AG10803 (cell line): ENCODE data around the gene DCAKD.

Experiments used
- DNase-seq: peaks from one replicate; pipeline ENCODE4 v3.0.0; 2010; ENCODE audit warnings: low read depth
- H3K4me3 ChIP-seq: 2 replicates; pipeline ENCODE4 v1.5.1; 2011; ENCODE audit warnings: mild to moderate bottlenecking, low read length, control low read depth
- CTCF ChIP-seq: conservative IDR thresholded peaks from 2 replicates; pipeline ENCODE4 v1.5.1; 2011; ENCODE audit warnings: mild to moderate bottlenecking, low read length, control low read depth, inconsistent platforms

The DCAKD gene

DNA sequence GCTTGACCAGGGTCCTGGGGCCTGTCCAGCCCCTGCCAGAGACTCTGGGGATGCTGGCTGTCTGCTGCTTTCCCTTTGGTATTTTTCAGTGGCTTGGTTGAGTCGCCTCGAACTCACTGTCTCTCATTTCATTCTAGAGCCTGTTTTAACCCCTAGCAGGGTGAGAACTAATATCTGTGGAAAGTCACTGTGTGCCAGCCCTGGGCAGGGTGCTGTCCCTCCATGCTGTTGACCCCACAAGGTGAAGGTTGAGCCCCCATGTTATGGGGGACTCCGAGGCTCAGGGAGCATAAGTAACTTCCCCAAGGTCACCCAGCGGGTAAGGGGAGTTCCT lies 33.0 kb downstream of the DCAKD start:
- DNase-seq: no peak
- H3K4me3 ChIP-seq: peak overlapping the region; percentile 60
- no peak for TF ChIP-seq CTCF

DNA sequence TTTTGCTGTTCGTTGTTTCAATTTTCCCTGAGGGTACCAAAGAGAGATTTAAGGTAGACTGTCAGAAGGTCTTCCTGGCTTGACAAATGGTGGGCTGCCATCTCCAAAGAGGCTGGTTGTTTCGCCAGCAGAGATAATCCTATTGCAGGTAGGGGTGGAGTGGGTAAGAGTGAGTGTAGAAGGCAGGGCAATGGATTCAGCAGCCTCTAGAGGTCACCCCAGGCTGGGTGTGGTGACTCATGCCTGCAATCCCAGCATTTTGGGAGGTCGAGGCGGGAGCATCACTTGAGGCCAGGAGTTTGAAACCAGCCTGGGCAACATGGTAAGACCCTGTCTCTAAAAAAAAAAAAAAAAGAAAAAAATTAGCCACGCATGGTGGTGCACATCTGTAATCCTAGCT lies 34.6 kb downstream of the DCAKD start:
- DNase-seq: peak; percentile 19
- peak; percentile 39 for TF ChIP-seq CTCF
- H3K4me3 ChIP-seq: no peak overlapping the region

- DNase-seq: no peak
- TF ChIP-seq CTCF: no peak
- H3K4me3 ChIP-seq: no peak overlapping the region
Measured at GRCh38 chr17:45016237-45016636, 35.2 kb downstream of the DCAKD start.

DNA sequence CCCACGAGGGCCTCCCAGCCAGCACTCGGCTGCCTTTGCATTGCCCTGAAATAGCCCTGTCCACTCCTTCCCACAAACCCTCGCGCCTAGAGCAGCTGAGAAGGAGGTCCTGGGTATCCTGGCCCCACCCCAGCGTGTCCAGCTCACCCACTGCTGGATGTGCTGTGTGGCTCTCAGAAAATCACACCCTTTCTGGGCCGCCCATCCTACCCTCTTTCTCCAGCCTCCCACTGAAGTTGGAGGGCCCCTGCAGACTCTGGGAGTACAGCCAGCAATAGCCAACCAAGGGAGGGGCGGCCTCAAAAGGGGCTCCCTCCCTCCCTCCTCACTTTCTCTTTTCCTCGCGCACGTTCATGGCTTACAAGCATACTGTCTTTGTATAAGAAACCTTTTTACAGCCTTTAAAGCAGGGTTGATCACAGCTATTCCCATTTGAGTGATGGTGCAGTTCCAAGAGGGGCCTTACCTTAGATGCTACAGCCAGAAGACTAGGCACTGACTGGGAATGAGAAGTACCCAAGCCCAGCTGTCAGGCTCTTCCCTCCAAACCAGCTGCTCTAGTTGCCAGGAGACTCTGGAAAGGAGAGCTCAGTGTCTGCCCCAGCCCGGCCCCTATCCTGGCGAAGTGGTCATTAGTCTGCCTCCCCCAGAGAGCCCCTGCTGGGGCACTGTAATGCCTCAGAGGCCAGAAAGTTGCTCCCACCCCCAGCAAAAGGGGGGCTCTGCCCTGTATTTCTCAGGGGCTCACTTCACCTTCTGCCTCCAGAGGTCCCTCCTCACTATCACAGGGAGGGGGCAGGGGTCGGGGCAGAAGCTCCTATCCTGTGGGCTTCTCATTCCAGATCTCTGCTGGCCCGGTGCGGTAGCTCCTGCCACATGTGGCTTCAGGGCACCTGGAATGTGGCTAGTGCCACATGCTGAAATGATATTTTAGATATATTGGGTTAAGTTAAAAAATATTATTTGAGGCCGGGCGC lies 38.1 kb downstream of the DCAKD start:
- DNase-seq: no peak
- no peak overlapping the region for H3K4me3 ChIP-seq
- no peak for TF ChIP-seq CTCF

DNA sequence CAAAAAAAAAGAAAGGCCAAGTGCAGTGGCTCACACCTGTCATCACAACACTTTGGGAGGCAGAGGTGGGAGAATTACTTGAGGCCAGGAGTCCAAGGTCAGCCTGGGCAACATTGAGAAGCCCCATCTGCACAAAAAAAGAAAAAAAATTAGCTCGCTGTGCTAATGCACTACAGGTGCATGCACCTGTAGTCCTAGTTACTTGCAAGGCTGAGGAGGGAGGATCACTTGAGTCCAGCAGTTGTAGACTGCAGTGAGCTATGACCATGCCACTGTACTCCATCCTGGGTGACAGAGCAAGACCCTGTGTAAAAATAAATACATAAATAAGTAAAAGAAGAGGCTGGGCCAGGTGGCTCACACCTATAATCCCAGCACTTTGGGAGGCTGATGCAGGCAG lies 39.7 kb downstream of the DCAKD start:
- no peak for TF ChIP-seq CTCF
- no peak overlapping the region for H3K4me3 ChIP-seq
- no peak for DNase-seq

- no peak for TF ChIP-seq CTCF
- H3K4me3 ChIP-seq: no peak overlapping the region
- DNase-seq: no peak
Measured at GRCh38 chr17:45009676-45010467, 41.6 kb downstream of the DCAKD start.
